Omental fat pad (tissue), 4 donors: ENCODE measurements around the gene NT5DC4. TPM values are rescaled to one million over a fixed set of nuclear protein-coding genes. Genes with fewer than 3 reads are reported as not detected.

ENCODE experiments used
- ATAC-seq: fragments of 150-250 bp; one replicate; pipeline ENCODE4 v1.9.1; 2016; ENCODE audit warnings: mild to moderate bottlenecking, moderate library complexity; ENCODE audit not compliant: low FRiP score
- DNase-seq: peaks from one replicate; pipeline ENCODE4 v3.0.0-alpha.2; 2019; ENCODE audit warnings: low spot score
- CTCF ChIP-seq, 3 donors: fragments of 450-650 bp; IDR thresholded peaks; one replicate each; pipeline ENCODE4 v1.5.1; 2016 to 2017; ENCODE audit warnings: antibody characterized with exemption in 3 of 3, mild to moderate bottlenecking in 3 of 3, moderate library complexity in 2 of 3
- total RNA-seq, 4 donors: library from RNA; depleted of rRNA; stranded (reverse); fragments of >200 nt; gene quantifications; one replicate each; pipeline ENCODE4 v1.1.0, GENCODE V29; 2016

Gene NT5DC4
- total RNA-seq, 4 donors from 2014 or later = 0.56 TPM; not detected in 3

DNA sequence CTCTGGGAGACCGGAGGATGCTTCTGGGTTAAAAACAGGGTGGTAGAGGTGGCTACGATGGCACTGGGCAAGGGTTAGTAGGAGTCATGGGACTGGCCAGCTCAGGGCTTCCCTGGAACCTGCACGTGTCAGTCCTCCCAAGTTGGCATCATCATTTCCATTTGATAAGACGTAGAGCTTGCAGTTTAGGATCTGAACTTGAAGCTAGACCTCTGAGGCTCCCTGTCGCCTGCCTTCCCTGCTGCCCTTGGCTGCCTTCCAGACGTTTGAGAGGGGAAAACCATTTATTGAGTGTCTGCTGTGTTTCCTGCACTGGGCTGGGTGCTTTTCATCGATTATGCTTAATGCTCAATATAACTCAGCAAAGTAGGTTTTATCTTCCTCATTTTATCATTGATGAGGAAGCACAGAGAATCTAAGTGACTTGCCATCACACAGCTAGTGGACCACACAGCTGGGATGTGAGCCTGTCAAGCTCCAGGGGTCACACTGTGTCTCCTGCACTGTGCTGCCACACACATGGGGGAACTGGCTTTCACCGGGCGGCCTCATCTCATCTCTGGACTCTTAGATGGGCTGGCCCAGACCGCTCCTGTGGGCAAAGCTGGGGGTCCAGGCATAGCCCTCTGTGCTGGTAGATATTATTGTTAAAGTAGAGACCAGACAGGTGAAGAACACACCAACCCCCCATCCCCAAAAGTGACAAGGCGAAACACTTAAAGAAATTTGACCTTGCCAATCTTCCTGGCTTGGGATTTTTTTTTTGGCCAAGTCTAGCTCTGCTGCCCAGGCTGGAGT, 7.8 kb downstream of the NT5DC4 start:
- ATAC-seq (no peak), DNase-seq (no peak)
- TF ChIP-seq CTCF (IDR thresholded peaks at IDR 0.05) = no peak

DNA sequence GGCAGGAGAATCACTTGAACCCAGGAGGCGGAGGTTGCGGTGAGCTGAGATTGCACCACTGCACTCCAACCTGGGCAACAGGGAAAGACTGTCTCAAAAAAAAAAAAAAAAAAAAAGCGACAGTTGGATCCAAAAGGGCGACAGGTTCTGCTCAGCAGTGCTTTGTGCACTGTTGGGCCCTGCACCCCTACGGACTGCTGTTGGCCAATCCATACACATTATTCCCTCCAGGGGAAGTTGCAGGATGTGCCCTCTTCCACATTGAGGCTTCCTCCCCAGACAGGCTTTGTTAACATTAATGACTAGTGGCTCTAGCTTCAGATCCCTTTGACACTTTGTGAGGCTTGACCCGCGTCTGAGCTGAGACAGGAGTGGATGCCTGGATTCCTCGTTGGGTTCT, 9.4 kb downstream of the NT5DC4 start:
- TF ChIP-seq CTCF (IDR thresholded peaks at IDR 0.05) = no peak
- DNase-seq (no peak), ATAC-seq (no peak)

GRCh38 chr2:112730791-112731190, 10.0 kb downstream of the NT5DC4 start:
- ATAC-seq = no peak
- TF ChIP-seq CTCF (IDR thresholded peaks at IDR 0.05) = no peak
- DNase-seq = no peak

- DNase-seq = no peak
- TF ChIP-seq CTCF (IDR thresholded peaks at IDR 0.05) = no peak
- no peak for ATAC-seq
These were observed 10.7 kb downstream of the NT5DC4 start for GRCh38 chr2:112731479-112731878.

- ATAC-seq = no peak
These were observed 12.6 kb downstream of the NT5DC4 start for GRCh38 chr2:112733456-112733855.

GRCh38 chr2:112733871-112734270, 13.1 kb downstream of the NT5DC4 start:
- ATAC-seq = no peak
- no peak for DNase-seq

More at GRCh38 chr2:112733456-112733855, 12.6 kb downstream of the NT5DC4 start:
- no peak for DNase-seq
- no peak for TF ChIP-seq CTCF (IDR thresholded peaks at IDR 0.05)

More at GRCh38 chr2:112733871-112734270, 13.1 kb downstream of the NT5DC4 start:
- TF ChIP-seq CTCF (IDR thresholded peaks at IDR 0.05) = no peak
